MCF 10A (cell line): ENCODE results near the gene HTT. TPM values are rescaled to one million over a fixed set of nuclear protein-coding genes. Genes with fewer than 3 reads are reported as not detected.
A peak's percentile ranks its signal among the peaks of the same experiment; 100 is the strongest.

Experiments
- BruUV-seq: library from RNA; stranded (reverse); fragments of 400-500 nt; replicated peaks from 2 replicates; lab custom pipeline; 2021; lab: Mats Ljungman, UMichigan
- CTCF ChIA-PET: fragments of 300-600 bp; sonication (Branson Sonifier 250); formaldehyde crosslinking; extraction: SDS; loops from one replicate; lab custom pipeline; 2021; ENCODE audit warnings: antibody characterized with exemption, inconsistent platforms; lab: Yijun Ruan, JAX
- POLR2A ChIA-PET: fragments of 300-600, 350-650 bp; sonication (Branson Sonifier 250); formaldehyde crosslinking; extraction: SDS; loops from one replicate; lab custom pipeline; 2020; ENCODE audit warnings: antibody characterized with exemption, inconsistent platforms; lab: Yijun Ruan, JAX
- DNase-seq: peaks from one replicate; pipeline ENCODE4 v3.0.0-alpha.2; 2018; ENCODE audit not compliant: unreplicated experiment
- H3K27ac Mint-ChIP-seq: one replicate; pipeline ENCODE4 v1.8.0; 2022; ENCODE audit warnings: mild to moderate bottlenecking, low read depth, mixed read lengths; ENCODE audit not compliant: unreplicated experiment
- H3K27me3 Mint-ChIP-seq: one replicate; pipeline ENCODE4 v1.8.0; 2022; ENCODE audit warnings: mixed read lengths; ENCODE audit not compliant: insufficient read depth, unreplicated experiment
- H3K36me3 Mint-ChIP-seq: one replicate; pipeline ENCODE4 v1.8.0; 2022; ENCODE audit warnings: mild to moderate bottlenecking, moderate library complexity, mixed read lengths; ENCODE audit not compliant: insufficient read depth, unreplicated experiment
- H3K4me1 Mint-ChIP-seq: one replicate; pipeline ENCODE4 v1.8.0; 2022; ENCODE audit warnings: mixed read lengths; ENCODE audit not compliant: insufficient read depth, unreplicated experiment
- H3K4me3 Mint-ChIP-seq: one replicate; pipeline ENCODE4 v1.8.0; 2022; ENCODE audit warnings: mild to moderate bottlenecking, moderate library complexity, mixed read lengths; ENCODE audit not compliant: unreplicated experiment
- H3K9me3 Mint-ChIP-seq: one replicate; pipeline ENCODE4 v1.8.0; 2022; ENCODE audit warnings: mixed read lengths; ENCODE audit not compliant: unreplicated experiment
- intact Hi-C: fragments of 100-400 bp; cut with micrococcal nuclease; formaldehyde crosslinking; loops from 2 replicates; pipeline ENCODE4 v1.14.1; 2022
- total RNA-seq: library from RNA; stranded (reverse); gene quantifications from 2 replicates; pipeline ENCODE4 v1.2.3, GENCODE V29; 2022
- TF ChIP-seq, protein P1 (sequence below): fragments of 200-600 bp; IDR thresholded peaks from one replicate; pipeline ENCODE4 v1.8.0; 2022; ENCODE audit warnings: antibody characterized with exemption, mild to moderate bottlenecking; ENCODE audit not compliant: unreplicated experiment

Gene HTT
- total RNA-seq, 1 experiment from 2014 or later: 47.4 TPM

DNA sequence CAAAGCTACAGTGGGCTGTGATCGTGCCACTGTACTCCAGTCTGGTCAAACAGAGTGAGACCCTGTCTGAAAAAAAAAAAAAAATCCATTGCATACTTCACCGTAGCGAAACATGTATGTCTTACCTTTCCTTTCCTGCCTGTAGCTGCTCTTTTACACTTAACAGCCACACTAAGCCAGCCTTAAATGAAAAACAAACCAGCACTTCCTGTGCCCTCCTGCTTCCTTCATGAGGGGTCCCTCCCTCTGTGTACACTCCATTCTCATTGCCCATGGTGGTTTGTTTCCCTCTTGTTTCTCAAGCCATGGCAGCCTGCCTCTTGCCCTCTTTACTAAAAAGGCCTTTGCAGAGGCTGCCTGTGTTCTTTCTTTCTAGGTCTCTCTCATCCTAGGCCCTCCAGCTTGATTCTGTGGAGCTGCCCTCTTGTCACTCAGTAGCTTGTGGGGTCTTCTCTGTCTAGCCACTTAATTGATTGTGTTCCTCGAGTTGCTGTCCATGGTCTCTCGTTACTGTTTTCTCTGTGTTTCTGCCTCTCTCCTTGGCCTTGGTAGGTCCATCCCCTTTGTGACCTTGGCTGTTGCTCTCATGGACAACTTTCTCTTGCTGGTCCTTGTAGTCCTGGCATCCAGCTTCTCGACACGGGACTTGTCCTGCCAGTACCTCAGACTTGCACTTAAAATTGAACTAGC, 122.3 kb downstream of the HTT start:
- peak overlapping the region; percentile 1 for H3K27ac Mint-ChIP-seq
- H3K4me1 Mint-ChIP-seq: peaks cover 2% of the 10 kb centered on the region
- ChIA-PET CTCF (interaction anchor here (0.6 kb wide), 1 partner anchor 90 kb away, joined by 3 read pairs; no protein-coding TSS in a partner anchor), POLR2A (interaction anchor here (0.6 kb wide), 1 partner anchor 261 kb away, joined by 3 read pairs; no protein-coding TSS in a partner anchor)
- intact Hi-C loops: loop anchor here (10.0 kb wide), 1 partner anchor 748 kb away; no protein-coding TSS in a partner anchor
- TF ChIP-seq, protein P1, sequence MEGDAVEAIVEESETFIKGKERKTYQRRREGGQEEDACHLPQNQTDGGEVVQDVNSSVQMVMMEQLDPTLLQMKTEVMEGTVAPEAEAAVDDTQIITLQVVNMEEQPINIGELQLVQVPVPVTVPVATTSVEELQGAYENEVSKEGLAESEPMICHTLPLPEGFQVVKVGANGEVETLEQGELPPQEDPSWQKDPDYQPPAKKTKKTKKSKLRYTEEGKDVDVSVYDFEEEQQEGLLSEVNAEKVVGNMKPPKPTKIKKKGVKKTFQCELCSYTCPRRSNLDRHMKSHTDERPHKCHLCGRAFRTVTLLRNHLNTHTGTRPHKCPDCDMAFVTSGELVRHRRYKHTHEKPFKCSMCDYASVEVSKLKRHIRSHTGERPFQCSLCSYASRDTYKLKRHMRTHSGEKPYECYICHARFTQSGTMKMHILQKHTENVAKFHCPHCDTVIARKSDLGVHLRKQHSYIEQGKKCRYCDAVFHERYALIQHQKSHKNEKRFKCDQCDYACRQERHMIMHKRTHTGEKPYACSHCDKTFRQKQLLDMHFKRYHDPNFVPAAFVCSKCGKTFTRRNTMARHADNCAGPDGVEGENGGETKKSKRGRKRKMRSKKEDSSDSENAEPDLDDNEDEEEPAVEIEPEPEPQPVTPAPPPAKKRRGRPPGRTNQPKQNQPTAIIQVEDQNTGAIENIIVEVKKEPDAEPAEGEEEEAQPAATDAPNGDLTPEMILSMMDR: no peak
- no peaks in the 10 kb centered on the region for H3K27me3 Mint-ChIP-seq
- BruUV-seq: no TSS peak
- H3K4me3 Mint-ChIP-seq: no peak overlapping the region
- H3K36me3 Mint-ChIP-seq: peaks cover 48% of the 10 kb centered on the region
- H3K9me3 Mint-ChIP-seq: no peaks in the 10 kb centered on the region
- no peak for DNase-seq

DNA sequence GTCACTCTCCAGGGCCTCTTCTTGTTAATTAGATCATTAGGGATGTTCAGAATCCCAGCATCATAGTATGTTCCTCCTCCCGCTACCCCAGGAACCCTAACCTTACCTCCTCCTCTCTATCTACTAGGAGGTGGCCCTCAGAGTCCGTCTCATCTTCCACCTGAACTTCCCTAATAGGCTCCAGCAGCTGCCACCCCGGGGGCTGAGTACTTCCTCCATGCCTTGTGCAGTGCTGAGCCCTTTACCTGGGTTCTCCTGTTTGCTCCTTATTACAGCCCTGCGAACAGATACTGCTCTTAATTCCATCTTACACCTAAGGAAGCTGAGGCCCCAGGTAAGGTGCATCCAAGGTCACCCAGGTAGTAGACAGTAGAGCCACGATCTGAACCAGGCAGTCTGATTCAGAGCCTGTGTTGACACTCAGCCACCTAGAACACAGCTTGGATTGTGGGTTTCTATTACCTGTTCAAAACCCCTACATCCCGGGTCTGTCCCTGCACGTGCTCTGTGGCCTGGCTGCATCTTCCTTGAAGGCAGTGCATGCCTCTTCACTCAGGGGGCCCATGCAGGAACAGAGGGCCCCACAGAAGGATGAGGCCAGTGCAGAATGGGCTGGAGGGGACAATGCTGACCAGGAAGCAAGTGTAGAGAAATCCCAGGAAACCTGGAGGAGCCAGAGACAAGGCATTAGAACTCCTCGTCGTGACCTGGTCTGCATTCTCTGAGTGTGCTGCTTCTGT, 123.1 kb downstream of the HTT start:
- intact Hi-C loops: loop anchor here (10.0 kb wide), 1 partner anchor 747 kb away; no protein-coding TSS in a partner anchor
- Mint-ChIP-seq H3K27me3 (no peaks in the 10 kb centered on the region), H3K4me1 (no peaks in the 10 kb centered on the region), H3K36me3 (peaks cover 52% of the 10 kb centered on the region), H3K4me3 (no peak overlapping the region), H3K9me3 (no peaks in the 10 kb centered on the region), H3K27ac (no peak overlapping the region)
- CTCF ChIA-PET: interaction anchor here (0.6 to 0.8 kb wide), 2 partner anchors 112 to 282 kb away, joined by 3 read pairs; no protein-coding TSS in a partner anchor
- TF ChIP-seq, protein P1: no peak
- DNase-seq: no peak
- BruUV-seq: no TSS peak
- POLR2A ChIA-PET: interaction anchor here (0.7 kb wide), 1 partner anchor 171 kb away, joined by 3 read pairs; no protein-coding TSS in a partner anchor

DNA sequence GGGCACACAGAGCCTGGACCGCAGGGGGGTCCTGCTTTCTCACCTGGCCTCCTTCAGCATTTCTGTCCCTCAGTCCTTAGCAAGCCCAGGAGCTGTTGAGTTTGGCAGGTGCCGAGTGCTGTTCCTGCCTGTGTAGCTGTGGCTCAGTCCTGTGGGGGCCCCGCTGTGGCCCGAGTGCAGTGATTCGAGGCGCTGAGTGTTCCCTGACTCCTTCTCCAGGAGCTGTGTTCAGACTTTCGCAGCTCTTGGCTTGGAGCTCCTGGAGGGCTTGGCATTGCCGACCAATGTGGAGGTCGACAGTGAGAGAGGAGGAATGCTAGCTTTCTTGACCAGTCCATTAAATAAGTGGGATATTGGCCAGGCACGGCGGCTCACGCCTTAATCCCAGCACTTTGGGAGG, 124.4 kb downstream of the HTT start:
- DNase-seq: no peak
- no peak overlapping the region for H3K27ac Mint-ChIP-seq
- TF ChIP-seq, protein P1: no peak
- H3K27me3 Mint-ChIP-seq: no peaks in the 10 kb centered on the region
- intact Hi-C loops: loop anchor here (10.0 kb wide), 1 partner anchor 746 kb away; no protein-coding TSS in a partner anchor
- ChIA-PET CTCF (interaction anchor here (0.6 kb wide), 1 partner anchor 140 kb away, joined by 3 read pairs; no protein-coding TSS in a partner anchor), POLR2A (no interaction called here)
- H3K4me3 Mint-ChIP-seq: no peak overlapping the region
- H3K9me3 Mint-ChIP-seq: no peaks in the 10 kb centered on the region
- peaks cover 58% of the 10 kb centered on the region for H3K36me3 Mint-ChIP-seq
- BruUV-seq: no TSS peak
- H3K4me1 Mint-ChIP-seq: no peaks in the 10 kb centered on the region
